H1 (cell line): ENCODE data around the gene GPR141. TPM values are rescaled to one million over a fixed set of nuclear protein-coding genes. Genes with fewer than 3 reads are reported as not detected.

Experiments used
- CTCF ChIA-PET: fragments of 300-600 bp; sonication (Branson Sonifier 250); formaldehyde crosslinking; loops from one replicate; lab custom pipeline; 2021; ENCODE audit not compliant: partially characterized antibody; lab: Charles Lee
- POLR2A ChIA-PET: fragments of 300-600 bp; sonication (Branson Sonifier 250); formaldehyde crosslinking; loops from one replicate; lab custom pipeline; 2021; ENCODE audit warnings: inconsistent platforms; ENCODE audit not compliant: partially characterized antibody; lab: Charles Lee
- DNase-seq, 2 experiments: peaks; one replicate each; pipeline versions ENCODE4 v3.0.0 to v3.0.0-alpha.2; 2010 to 2022; ENCODE audit warnings: low spot score in 2 of 2, low read depth in 1 of 2, mixed read lengths in 1 of 2
- FAIRE-seq: peaks from 2 replicates; lab custom pipeline; 2011; peaks lifted over from hg19 to GRCh38; lab: Jason Lieb, UNC
- H2AFZ ChIP-seq: 2 replicates; pipeline ENCODE4 v1.8.1; 2012; ENCODE audit warnings: low read length, inconsistent platforms
- H2AK5ac ChIP-seq: 2 replicates; pipeline ENCODE4 v1.6.1; 2013; ENCODE audit warnings: low read depth, low read length
- H2BK120ac ChIP-seq: replicated peaks from 2 replicates; pipeline ENCODE3; 2013; ENCODE audit warnings: low read depth, low read length, inconsistent platforms
- H2BK12ac ChIP-seq: 2 replicates; pipeline ENCODE4 v1.6.1; 2013; ENCODE audit warnings: low read depth, low read length
- H2BK15ac ChIP-seq: 2 replicates; pipeline ENCODE4 v1.6.1; 2013; ENCODE audit warnings: low read length
- H2BK20ac ChIP-seq: 2 replicates; pipeline ENCODE4 v1.6.1; 2013; ENCODE audit warnings: low read length
- H2BK5ac ChIP-seq: 2 replicates; pipeline ENCODE4 v1.6.1; 2013; ENCODE audit warnings: low read depth, low read length
- H3K14ac ChIP-seq: 2 replicates; pipeline ENCODE4 v1.6.1; 2013; ENCODE audit warnings: inconsistent platforms; ENCODE audit not compliant: insufficient read length
- H3K18ac ChIP-seq: 2 replicates; pipeline ENCODE4 v1.6.1; 2013; ENCODE audit warnings: low read length; ENCODE audit errors: extremely low read depth
- H3K23ac ChIP-seq: 2 replicates; pipeline ENCODE4 v1.6.1; 2013; ENCODE audit warnings: inconsistent platforms; ENCODE audit not compliant: insufficient read length
- H3K23me2 ChIP-seq: 2 replicates; pipeline ENCODE4 v1.6.1; 2013; ENCODE audit warnings: low read depth, low read length
- H3K27ac ChIP-seq: 2 replicates; pipeline ENCODE4 v1.6.1; 2011; ENCODE audit warnings: low read depth, low read length, inconsistent platforms
- H3K27me3 ChIP-seq, 4 experiments: replicated peaks in 1 of 4; 1 replicate in 1 of 4; 2 replicates in 3 of 4; pipeline versions ENCODE4 v1.6.1 to v1.8.1; 2011 to 2013; ENCODE audit warnings: low read length in 3 of 4, mild to moderate bottlenecking in 3 of 4, inconsistent platforms in 2 of 4, mixed read lengths in 2 of 4, moderate library complexity in 1 of 4; ENCODE audit not compliant: control insufficient read depth in 3 of 4, insufficient read depth in 3 of 4; ENCODE audit errors: extremely low read depth in 1 of 4
- H3K36me3 ChIP-seq, 4 experiments: 2 replicates each; pipeline versions ENCODE4 v1.6.1 to v1.8.1; 2011 to 2013; ENCODE audit warnings: mild to moderate bottlenecking in 4 of 4, low read length in 3 of 4, moderate library complexity in 2 of 4, control low read depth in 1 of 4, inconsistent platforms in 1 of 4; ENCODE audit not compliant: insufficient read depth in 4 of 4, control insufficient read depth in 2 of 4
- H3K4ac ChIP-seq: replicated peaks from 2 replicates; pipeline ENCODE3; 2013; ENCODE audit warnings: low read length, low read depth, mixed read lengths, inconsistent platforms; ENCODE audit not compliant: insufficient read length
- H3K4me1 ChIP-seq, 4 experiments: replicated peaks in 1 of 4; 1 replicate in 1 of 4; 2 replicates in 3 of 4; pipeline versions ENCODE4 v1.6.1 to v1.8.1; 2011 to 2013; ENCODE audit warnings: low read length in 3 of 4, inconsistent platforms in 2 of 4, mixed read lengths in 1 of 4; ENCODE audit not compliant: insufficient read depth in 4 of 4, control insufficient read depth in 3 of 4
- H3K4me2 ChIP-seq, 2 experiments: 2 replicates each; pipeline versions ENCODE4 v1.6.1 to v1.8.1; 2011 to 2013; ENCODE audit warnings: low read depth in 2 of 2, low read length in 2 of 2, control low read depth in 1 of 2, inconsistent platforms in 1 of 2, mild to moderate bottlenecking in 1 of 2; ENCODE audit not compliant: insufficient read depth in 1 of 2
- H3K4me3 ChIP-seq, 4 experiments: fragments of 200-600, 300-600 bp in 1 of 4; sonication (generic), shearing (Covaris generic), sonication (Bioruptor Twin) in 1 of 4; 2 replicates each; pipeline versions ENCODE4 v1.5.1 to v1.8.1; 2011 to 2016; ENCODE audit warnings: low read length in 4 of 4, low read depth in 3 of 4, control low read depth in 2 of 4, inconsistent platforms in 2 of 4, mild to moderate bottlenecking in 2 of 4, mixed read lengths in 1 of 4, moderate library complexity in 1 of 4; ENCODE audit not compliant: insufficient read depth in 2 of 4; ENCODE audit errors: extremely low read depth in 1 of 4
- H3K56ac ChIP-seq: replicated peaks from 2 replicates; pipeline ENCODE3; 2013; ENCODE audit warnings: low read depth, mild to moderate bottlenecking, mixed read lengths, low read length, inconsistent platforms; ENCODE audit not compliant: insufficient read length
- H3K79me1 ChIP-seq: 2 replicates; pipeline ENCODE4 v1.6.1; 2013; ENCODE audit warnings: low read depth, low read length, control low read depth
- H3K79me2 ChIP-seq, 2 experiments: 2 replicates each; pipeline versions ENCODE4 v1.6.1 to v1.8.1; 2012 to 2013; ENCODE audit warnings: low read length in 2 of 2, mild to moderate bottlenecking in 2 of 2, inconsistent platforms in 1 of 2; ENCODE audit not compliant: insufficient read depth in 2 of 2, control insufficient read depth in 1 of 2
- H3K9ac ChIP-seq, 4 experiments: replicated peaks in 1 of 4; 1 replicate in 1 of 4; 2 replicates in 3 of 4; pipeline versions ENCODE4 v1.6.1 to v1.8.1; 2011 to 2013; ENCODE audit warnings: low read depth in 3 of 4, low read length in 3 of 4, control low read depth in 2 of 4, mild to moderate bottlenecking in 2 of 4, moderate library complexity in 2 of 4, inconsistent platforms in 1 of 4; ENCODE audit errors: extremely low read depth in 1 of 4
- H3K9me3 ChIP-seq, 2 experiments: 2 replicates each; pipeline versions ENCODE4 v1.6.1 to v1.8.1; 2012 to 2013; ENCODE audit warnings: mild to moderate bottlenecking in 2 of 2, moderate library complexity in 2 of 2, control low read depth in 1 of 2, inconsistent platforms in 1 of 2, low read depth in 1 of 2, low read length in 1 of 2, mixed read lengths in 1 of 2; ENCODE audit not compliant: insufficient read depth in 2 of 2
- H4K20me1 ChIP-seq, 2 experiments: replicated peaks in 1 of 2; 2 replicates each; pipeline versions ENCODE3 to v1.8.1; 2011 to 2013; ENCODE audit warnings: inconsistent platforms in 2 of 2, low read length in 2 of 2, mild to moderate bottlenecking in 1 of 2; ENCODE audit not compliant: insufficient read depth in 2 of 2, control insufficient read depth in 1 of 2
- H4K5ac ChIP-seq: 2 replicates; pipeline ENCODE4 v1.6.1; 2013; ENCODE audit warnings: low read length, low read depth, mixed read lengths, inconsistent platforms; ENCODE audit not compliant: insufficient read length
- H4K8ac ChIP-seq: 2 replicates; pipeline ENCODE4 v1.8.0; 2013; ENCODE audit warnings: mild to moderate bottlenecking, moderate library complexity, low read length, inconsistent platforms; ENCODE audit not compliant: insufficient read depth; ENCODE audit errors: extremely low read depth
- H4K91ac ChIP-seq: replicated peaks from 2 replicates; pipeline ENCODE3; 2013; ENCODE audit warnings: low read length, mixed read lengths, inconsistent platforms; ENCODE audit not compliant: insufficient read length
- WGBS, 2 experiments: shearing (Covaris generic) in 1 of 2; methylation state at CpG; one replicate each; pipeline versions ENCODE4 v1.1.6 to v1.1.7; 2013 to 2015; ENCODE audit warnings: low lambda C conversion rate in 2 of 2, mixed read lengths in 2 of 2, inconsistent platforms in 1 of 2, low coverage in 1 of 2, missing lambda C conversion rate in 1 of 2; ENCODE audit not compliant: insufficient replicate concordance in 2 of 2, insufficient coverage in 1 of 2, insufficient read length in 1 of 2; ENCODE audit errors: extremely low coverage in 1 of 2, missing lambda C conversion rate in 1 of 2; 5-methylcytosine and 5-hydroxymethylcytosine counted together
- polyA plus RNA-seq, 7 experiments: library from polyadenylated mRNA; depleted of rRNA in 3 of 7; stranded (reverse) in 5 of 7; unstranded in 2 of 7; fragments of >200 nt in 5 of 7; fragments of 200-250 nt in 2 of 7; gene quantifications; 1 replicate in 5 of 7; 2 replicates in 1 of 7; 4 replicates in 1 of 7; pipeline versions ENCODE4 v1.2.1 to v1.2.3, GENCODE V29; 2011 to 2013; ENCODE audit warnings: missing spikeins in 2 of 7, mixed read lengths in 2 of 7
- total RNA-seq: library from RNA; stranded (reverse); fragmentation: NEBNext Ultra II Directional; extraction: Animal tissue kit (Norgen Biotek cat#: 25700); gene quantifications from 2 replicates; pipeline ENCODE4 v1.2.1, GENCODE V29; 2021

Gene GPR141
- total and polyA plus RNA-seq, 2 of the 8 experiments (the other 6 are each of a cell fraction or from before 2014, with no cell fraction given), result 0.45 to 1.0 TPM

DNA sequence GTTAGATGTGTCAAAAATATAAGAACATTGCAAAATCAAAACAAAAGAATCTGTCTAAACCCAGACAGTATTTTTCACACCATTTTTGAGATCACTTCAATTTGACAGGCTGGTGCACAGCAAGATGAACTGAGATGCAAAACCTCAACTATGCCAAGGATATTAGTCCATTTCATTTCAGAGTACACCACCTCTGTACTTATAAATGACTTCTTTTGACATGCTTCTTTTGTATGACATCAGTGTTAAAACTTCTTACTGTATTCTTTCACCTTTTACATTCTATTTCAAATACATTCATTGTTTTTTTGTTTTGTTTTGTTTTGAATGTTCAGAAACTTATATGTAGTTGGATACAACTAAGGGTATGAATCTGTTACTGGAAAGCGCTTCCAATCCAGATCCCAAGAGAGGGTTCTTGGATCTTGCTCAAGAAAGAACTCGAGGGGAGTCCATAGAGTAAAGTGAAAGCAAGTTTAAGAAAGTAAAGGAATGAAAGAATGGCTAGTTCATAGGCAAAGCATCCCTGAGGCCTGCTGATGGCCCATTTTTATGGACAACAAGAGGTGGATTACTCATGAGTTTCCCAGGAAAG is 23.5 kb upstream of the GPR141 start:
- Histone ChIP-seq H2AFZ (no peak overlapping the region), H3K79me1 (no peaks in the 10 kb centered on the region), H3K23me2 (no peaks in the 10 kb centered on the region; the same call in 1 of the 2 replicates), H3K4me2 (no peak overlapping the region), H3K79me2 (no peaks in the 10 kb centered on the region), H4K8ac (no peak overlapping the region), H3K4me1 (peaks cover under 1 to 5% (median 4%) of the 10 kb centered on the region in 4 experiments; a peak in 3 of 7 replicates), H3K18ac (no peak overlapping the region), H3K4ac (no peak overlapping the region), H3K56ac (no peak overlapping the region), H2BK120ac (no peak overlapping the region), H3K9me3 (no peaks in the 10 kb centered on the region), H3K4me3 (no peak overlapping the region), H3K23ac (no peak overlapping the region), H3K27me3 (no peaks in the 10 kb centered on the region), H3K14ac (no peak overlapping the region), H3K27ac (no peak overlapping the region), H2BK20ac (no peak overlapping the region), H2BK5ac (no peak overlapping the region), H4K20me1 (no peaks in the 10 kb centered on the region), H4K5ac (no peak overlapping the region), H3K9ac (no peak overlapping the region), H2AK5ac (no peak overlapping the region), H2BK15ac (no peak overlapping the region), H2BK12ac (no peak overlapping the region), H4K91ac (no peak overlapping the region), H3K36me3 (no peaks in the 10 kb centered on the region)
- DNase-seq, result no peak
- ChIA-PET CTCF (no interaction called here), POLR2A (no interaction called here)
- FAIRE-seq, result no peak
- WGBS, 2 experiments, result 91% methylated on average over 2 of the region's 2 CpGs; no CpG with 5 or more reads in 1 of the 2 experiments
